HCT116 (cell line): ENCODE data around the gene UVSSA. TPM values are rescaled to one million over a fixed set of nuclear protein-coding genes. Genes with fewer than 3 reads are reported as not detected.

ENCODE experiments used
- ATAC-seq: fragments of 200-7000 bp; cut with Tn5 transposase; 2 replicates; pipeline ENCODE4 v1.9.1; 2020; ENCODE audit warnings: mild to moderate bottlenecking, moderate library complexity
- BruUV-seq: library from RNA; stranded (reverse); fragments of 400-500 nt; replicated peaks from 2 replicates; lab custom pipeline; 2021; lab: Mats Ljungman, UMichigan
- CTCF ChIA-PET: fragments of 300-600 bp; sonication (Branson Sonifier 250); formaldehyde crosslinking; loops from one replicate; lab custom pipeline; 2021; ENCODE audit warnings: antibody characterized with exemption; lab: Charles Lee
- POLR2A ChIA-PET: fragments of 300-600, 350-600 bp; sonication (Branson Sonifier 250); formaldehyde crosslinking; loops from one replicate; lab custom pipeline; 2021; ENCODE audit warnings: antibody characterized with exemption; lab: Charles Lee
- RAD21 ChIA-PET, 2 experiments: fragments of 300-600 bp; sonication (Branson Sonifier 250); formaldehyde crosslinking; loops; one replicate each; lab custom pipeline; 2023; ENCODE audit warnings: low total read pairs in 2 of 2; ENCODE audit not compliant: uncharacterized antibody in 2 of 2, unreplicated experiment in 2 of 2, low non-redundant PET in 1 of 2; lab: Charles Lee
- DNase-seq: peaks from one replicate; pipeline ENCODE4 v3.0.0-alpha.2; 2010; ENCODE audit warnings: low read depth, low spot score
- H2AFZ ChIP-seq: fragments of 200-600 bp; shearing (Covaris generic), sonication (generic); 2 replicates; pipeline ENCODE4 v1.6.1; 2017; ENCODE audit warnings: low read depth, mixed run types, mixed read lengths, antibody characterized with exemption, low read length; ENCODE audit not compliant: poor library complexity, severe bottlenecking
- H3K27ac ChIP-seq: 2 replicates; pipeline ENCODE4 v1.5.1; 2012; ENCODE audit warnings: low read depth, low read length
- H3K27me3 ChIP-seq: fragments of 200-600 bp; sonication (generic); 2 replicates; pipeline ENCODE4 v1.6.1; 2016; ENCODE audit warnings: mixed run types, low read length, mixed read lengths; ENCODE audit not compliant: insufficient read depth
- H3K36me3 ChIP-seq, 2 experiments: fragments of 200-500 bp in 1 of 2; fragments of 200-600 bp in 1 of 2; sonication (Bioruptor generic) in 1 of 2; sonication (generic) in 1 of 2; 2 replicates each; pipeline versions ENCODE4 v1.5.1 to v1.6.1; 2014 to 2016; ENCODE audit warnings: low read length in 2 of 2, inconsistent platforms in 1 of 2, mixed read lengths in 1 of 2, mixed run types in 1 of 2; ENCODE audit not compliant: insufficient read depth in 2 of 2, control insufficient read depth in 1 of 2
- H3K4me1 ChIP-seq, 2 experiments: fragments of 200-600 bp in 1 of 2; sonication (generic) in 1 of 2; 2 replicates each; pipeline versions ENCODE4 v1.5.1 to v1.6.1; 2012 to 2017; ENCODE audit warnings: low read length in 2 of 2, inconsistent platforms in 1 of 2, mild to moderate bottlenecking in 1 of 2, mixed read lengths in 1 of 2, mixed run types in 1 of 2, moderate library complexity in 1 of 2; ENCODE audit not compliant: insufficient read depth in 2 of 2, control insufficient read depth in 1 of 2
- H3K4me2 ChIP-seq: fragments of 200-600 bp; sonication (generic); 2 replicates; pipeline ENCODE4 v1.6.1; 2017; ENCODE audit warnings: mixed run types, low read length, mixed read lengths
- H3K4me3 ChIP-seq, 2 experiments: fragments of 200-600 bp in 1 of 2; sonication (generic) in 1 of 2; replicated peaks in 1 of 2; 2 replicates each; pipeline ENCODE4 v1.5.1; 2011 to 2016; ENCODE audit warnings: low read length in 2 of 2, control low read depth in 1 of 2, low read depth in 1 of 2, mild to moderate bottlenecking in 1 of 2, mixed read lengths in 1 of 2, mixed run types in 1 of 2
- H3K79me2 ChIP-seq: fragments of 200-600 bp; sonication (generic); 2 replicates; pipeline ENCODE4 v1.6.1; 2017; ENCODE audit warnings: mild to moderate bottlenecking, mixed run types, low read length, moderate library complexity, mixed read lengths; ENCODE audit not compliant: insufficient read depth
- H3K9ac ChIP-seq: fragments of 200-600 bp; sonication (generic); 2 replicates; pipeline ENCODE4 v1.6.1; 2016; ENCODE audit warnings: low read length, mixed read lengths
- H3K9me2 ChIP-seq: fragments of 200-600 bp; sonication (generic), shearing (Covaris generic); 2 replicates; pipeline ENCODE4 v1.6.1; 2017; ENCODE audit warnings: mixed run types, mild to moderate bottlenecking, moderate library complexity; ENCODE audit not compliant: insufficient read depth
- H3K9me3 ChIP-seq, 2 experiments: fragments of 200-500 bp in 1 of 2; fragments of 200-600 bp in 1 of 2; sonication (Bioruptor generic) in 1 of 2; sonication (generic) in 1 of 2; 2 replicates each; pipeline ENCODE4 v1.6.1; 2014 to 2017; ENCODE audit warnings: low read length in 2 of 2, mixed read lengths in 2 of 2, inconsistent platforms in 1 of 2, low read depth in 1 of 2, mild to moderate bottlenecking in 1 of 2, mixed run types in 1 of 2, moderate library complexity in 1 of 2; ENCODE audit not compliant: control insufficient read depth in 1 of 2, insufficient read depth in 1 of 2
- H4K20me1 ChIP-seq: fragments of 200-600 bp; sonication (generic), shearing (Covaris generic); 2 replicates; pipeline ENCODE4 v1.6.1; 2017; ENCODE audit warnings: mixed run types, mild to moderate bottlenecking, moderate library complexity; ENCODE audit not compliant: insufficient read depth
- CBX3 ChIP-seq: IDR thresholded peaks from 2 replicates; pipeline ENCODE4 v1.6.1; 2012; ENCODE audit warnings: low read depth
- CEBPB ChIP-seq: IDR thresholded peaks from 2 replicates; pipeline ENCODE4 v1.6.1; 2012; ENCODE audit warnings: low read depth
- EGR1 ChIP-seq: IDR thresholded peaks from 2 replicates; pipeline ENCODE4 v1.6.1; 2012; ENCODE audit warnings: low read depth
- FOSL1 ChIP-seq: IDR thresholded peaks from 2 replicates; pipeline ENCODE4 v1.6.1; 2012; ENCODE audit warnings: low read depth
- JUND ChIP-seq: IDR thresholded peaks from 2 replicates; pipeline ENCODE4 v1.6.1; 2012
- MAX ChIP-seq: IDR thresholded peaks from 2 replicates; pipeline ENCODE4 v1.6.1; 2012
- POLR2A ChIP-seq: IDR thresholded peaks from 2 replicates; pipeline ENCODE4 v1.7.0; 2011; ENCODE audit warnings: borderline replicate concordance; ENCODE audit not compliant: insufficient read depth, insufficient read length; ENCODE audit errors: extremely low read depth
- REST ChIP-seq: IDR thresholded peaks from 2 replicates; pipeline ENCODE4 v1.6.1; 2012; ENCODE audit warnings: low read depth
- SIN3A ChIP-seq: IDR thresholded peaks from 2 replicates; pipeline ENCODE4 v1.6.1; 2012; ENCODE audit warnings: low read depth
- SP1 ChIP-seq: IDR thresholded peaks from 2 replicates; pipeline ENCODE4 v1.6.1; 2012; ENCODE audit warnings: low read depth
- TCF7L2 ChIP-seq: IDR thresholded peaks from 2 replicates; pipeline ENCODE4 v1.7.0; 2011; ENCODE audit warnings: borderline replicate concordance, inconsistent platforms; ENCODE audit not compliant: insufficient read depth, insufficient read length; ENCODE audit errors: extremely low read depth
- YY1 ChIP-seq: IDR thresholded peaks from 2 replicates; pipeline ENCODE4 v1.6.1; 2011; ENCODE audit warnings: low read length, low read depth, moderate library complexity, mild to moderate bottlenecking; ENCODE audit not compliant: insufficient replicate concordance; ENCODE audit errors: extremely low read depth
- ZBTB33 ChIP-seq: IDR thresholded peaks from 2 replicates; pipeline ENCODE4 v1.6.1; 2011; ENCODE audit warnings: mild to moderate bottlenecking, low read length, moderate library complexity; ENCODE audit not compliant: insufficient replicate concordance; ENCODE audit errors: extremely low read depth
- ZFX ChIP-seq: fragments of 450-650 bp; IDR thresholded peaks from 2 replicates; pipeline ENCODE4 v1.6.1; 2017
- ZNF274 ChIP-seq: fragments of 200-500 bp; sonication (Bioruptor generic); IDR thresholded peaks from 2 replicates; pipeline ENCODE4 v1.6.1; 2014; ENCODE audit warnings: mild to moderate bottlenecking, low read depth, low read length, inconsistent platforms
- intact Hi-C: fragments of 100-400 bp; cut with micrococcal nuclease; formaldehyde crosslinking; loops from 2 replicates; pipeline ENCODE4 v1.10.0; 2022
- total RNA-seq: library from RNA; stranded (reverse); gene quantifications from one replicate; pipeline ENCODE4 v1.2.1, GENCODE V29; 2021; ENCODE audit not compliant: unreplicated experiment

UVSSA gene
- total RNA-seq, 1 experiment from 2014 or later = 30.5 TPM

- intact Hi-C loops = no loop called here
- Histone ChIP-seq H4K20me1 (no peaks in the 10 kb centered on the region), H3K4me1 (no peaks in the 10 kb centered on the region), H3K79me2 (no peaks in the 10 kb centered on the region), H3K4me3 (no peak overlapping the region), H3K27me3 (peaks cover 20% of the 10 kb centered on the region; the same call in 1 of the 2 replicates), H3K9me2 (no peaks in the 10 kb centered on the region), H3K27ac (no peak overlapping the region), H3K4me2 (no peak overlapping the region), H3K36me3 (no peaks in the 10 kb centered on the region), H3K9ac (no peak overlapping the region), H3K9me3 (no peaks in the 10 kb centered on the region), H2AFZ (no peak overlapping the region)
- no peak for TF ChIP-seq EGR1
- TF ChIP-seq TCF7L2 = no peak
- no peak for TF ChIP-seq MAX
- TF ChIP-seq SP1 = no peak
- ChIA-PET CTCF (no interaction called here), POLR2A (no interaction called here), RAD21 (no interaction called here)
- ATAC-seq = no peak
- BruUV-seq = no TSS peak
- DNase-seq = no peak
Measured at GRCh38 chr4:1418494-1419285, 71.7 kb downstream of the UVSSA start.

- no peak overlapping the region for H3K4me2 ChIP-seq
- no peak overlapping the region for H3K27ac ChIP-seq
- no peaks in the 10 kb centered on the region for H4K20me1 ChIP-seq
- intact Hi-C loops = no loop called here
- no peak overlapping the region for H3K9ac ChIP-seq
- H3K27me3 ChIP-seq = peaks cover 26% of the 10 kb centered on the region
- H3K4me1 ChIP-seq = no peaks in the 10 kb centered on the region
- DNase-seq = no peak
- ChIA-PET POLR2A (no interaction called here), CTCF (no interaction called here), RAD21 (interaction anchor here in 1 of 2 experiments (0.9 kb wide), 1 partner anchor 64 kb away, joined by 3 read pairs; no protein-coding TSS in a partner anchor)
- no peaks in the 10 kb centered on the region for H3K9me3 ChIP-seq
- no peaks in the 10 kb centered on the region for H3K36me3 ChIP-seq
- BruUV-seq = no TSS peak
- no peaks in the 10 kb centered on the region for H3K9me2 ChIP-seq
- no peak overlapping the region for H3K4me3 ChIP-seq
- ATAC-seq = no peak
- no peak overlapping the region for H2AFZ ChIP-seq
- no peaks in the 10 kb centered on the region for H3K79me2 ChIP-seq
- TF ChIP-seq POLR2A (no peak), SIN3A (no peak), ZFX (no peak), ZNF274 (no peak), REST (no peak), EGR1 (no peak), FOSL1 (no peak), JUND (no peak), ZBTB33 (no peak), YY1 (no peak), CBX3 (no peak), CEBPB (no peak)
Measured at GRCh38 chr4:1419708-1420107, 72.7 kb downstream of the UVSSA start.
